Prostate gland (tissue), 2 donors: ENCODE measurements around the gene CCN2.

ENCODE experiments used
- POLR2A ChIP-seq: fragments of 450-650 bp; IDR thresholded peaks from one replicate; pipeline ENCODE4 v1.6.1; 2016; ENCODE audit warnings: antibody characterized with exemption, mild to moderate bottlenecking
- POLR2AphosphoS5 ChIP-seq: sonication (generic); formaldehyde crosslinking; IDR thresholded peaks from one replicate; pipeline ENCODE4 v1.6.1; 2017; ENCODE audit warnings: antibody characterized with exemption
- TF ChIP-seq, protein P1 (sequence below), 4 experiments: fragments of 200-600 bp in 2 of 4; fragments of 450-650 bp in 2 of 4; sonication (generic) in 2 of 4; IDR thresholded peaks; 1 replicate in 3 of 4; 2 replicates in 1 of 4; pipeline ENCODE4 v1.5.1; 2016 to 2019; ENCODE audit warnings: antibody characterized with exemption in 4 of 4, mild to moderate bottlenecking in 2 of 4, moderate library complexity in 2 of 4

DNA sequence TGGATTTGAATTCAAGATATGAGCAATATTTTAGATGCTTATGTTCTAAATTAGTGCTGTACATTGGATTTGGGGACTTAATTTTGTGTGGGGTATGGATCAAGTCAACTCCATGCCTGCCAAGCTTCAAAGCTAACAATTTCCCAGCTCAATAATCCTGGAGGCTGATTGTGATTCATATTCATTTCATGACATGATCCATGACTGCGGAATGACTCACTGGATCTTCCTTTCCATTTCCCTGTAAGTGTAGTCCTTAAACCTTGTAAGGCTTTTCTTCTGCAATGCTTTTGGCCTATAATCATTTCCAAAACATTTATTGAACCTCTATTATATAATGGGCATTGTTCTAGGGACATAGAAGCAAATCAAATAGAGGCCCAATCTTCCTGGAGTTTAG lies 44.7 kb upstream of the CCN2 start:
- TF ChIP-seq, protein P1, sequence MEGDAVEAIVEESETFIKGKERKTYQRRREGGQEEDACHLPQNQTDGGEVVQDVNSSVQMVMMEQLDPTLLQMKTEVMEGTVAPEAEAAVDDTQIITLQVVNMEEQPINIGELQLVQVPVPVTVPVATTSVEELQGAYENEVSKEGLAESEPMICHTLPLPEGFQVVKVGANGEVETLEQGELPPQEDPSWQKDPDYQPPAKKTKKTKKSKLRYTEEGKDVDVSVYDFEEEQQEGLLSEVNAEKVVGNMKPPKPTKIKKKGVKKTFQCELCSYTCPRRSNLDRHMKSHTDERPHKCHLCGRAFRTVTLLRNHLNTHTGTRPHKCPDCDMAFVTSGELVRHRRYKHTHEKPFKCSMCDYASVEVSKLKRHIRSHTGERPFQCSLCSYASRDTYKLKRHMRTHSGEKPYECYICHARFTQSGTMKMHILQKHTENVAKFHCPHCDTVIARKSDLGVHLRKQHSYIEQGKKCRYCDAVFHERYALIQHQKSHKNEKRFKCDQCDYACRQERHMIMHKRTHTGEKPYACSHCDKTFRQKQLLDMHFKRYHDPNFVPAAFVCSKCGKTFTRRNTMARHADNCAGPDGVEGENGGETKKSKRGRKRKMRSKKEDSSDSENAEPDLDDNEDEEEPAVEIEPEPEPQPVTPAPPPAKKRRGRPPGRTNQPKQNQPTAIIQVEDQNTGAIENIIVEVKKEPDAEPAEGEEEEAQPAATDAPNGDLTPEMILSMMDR (IDR thresholded peaks at IDR 0.05) = no peak
- no peak for TF ChIP-seq POLR2A
- no peak for TF ChIP-seq POLR2AphosphoS5
